Caco-2 (cell line): ENCODE results near the gene STAG3. TPM values are rescaled to one million over a fixed set of nuclear protein-coding genes. Genes with fewer than 3 reads are reported as not detected.

Experiments
- BruUV-seq: library from RNA; stranded (reverse); fragments of 400-500 nt; replicated peaks from 2 replicates; lab custom pipeline; 2021; lab: Mats Ljungman, UMichigan
- CTCF ChIA-PET: fragments of 300-600 bp; sonication (Branson Sonifier 250); formaldehyde crosslinking; loops from one replicate; lab custom pipeline; 2022; ENCODE audit warnings: antibody characterized with exemption; lab: Charles Lee
- POLR2A ChIA-PET: fragments of 300-600 bp; sonication (Branson Sonifier 250); formaldehyde crosslinking; loops from one replicate; lab custom pipeline; 2022; ENCODE audit warnings: antibody characterized with exemption; lab: Charles Lee
- DNase-seq, 2 experiments: peaks; one replicate each; pipeline versions ENCODE4 v3.0.0 to v3.0.0-alpha.2; 2020 to 2022
- H3K27me3 ChIP-seq: replicated peaks from 2 replicates; pipeline ENCODE4 v1.6.0; 2011; ENCODE audit warnings: low read length; ENCODE audit not compliant: control insufficient read depth, insufficient read depth
- H3K36me3 ChIP-seq: 2 replicates; pipeline ENCODE4 v1.5.1; 2011; ENCODE audit warnings: low read length; ENCODE audit not compliant: control insufficient read depth, insufficient read depth
- H3K4me1 ChIP-seq: fragments of 250-450 bp; sonication (Bioruptor Pico); 2 replicates; pipeline ENCODE4 v1.5.1; 2020; ENCODE audit warnings: mild to moderate bottlenecking
- H3K4me3 ChIP-seq: 2 replicates; pipeline ENCODE4 v1.5.1; 2011; ENCODE audit warnings: low read depth, mild to moderate bottlenecking, control low read depth, low read length
- H3K9me3 ChIP-seq: fragments of 250-450 bp; sonication (Bioruptor Pico); 2 replicates; pipeline ENCODE4 v1.5.1; 2020; ENCODE audit warnings: mild to moderate bottlenecking, moderate library complexity
- H3K27ac Mint-ChIP-seq: one replicate; pipeline ENCODE4 v1.8.0; 2022; ENCODE audit warnings: mixed read lengths; ENCODE audit not compliant: unreplicated experiment
- H3K27me3 Mint-ChIP-seq: one replicate; pipeline ENCODE4 v1.8.0; 2022; ENCODE audit warnings: mixed read lengths; ENCODE audit not compliant: insufficient read depth, unreplicated experiment
- H3K36me3 Mint-ChIP-seq: one replicate; pipeline ENCODE4 v1.8.0; 2022; ENCODE audit warnings: mild to moderate bottlenecking, mixed read lengths; ENCODE audit not compliant: insufficient read depth, unreplicated experiment
- H3K4me1 Mint-ChIP-seq: one replicate; pipeline ENCODE4 v1.8.0; 2022; ENCODE audit warnings: low read depth, mixed read lengths; ENCODE audit not compliant: unreplicated experiment
- H3K4me3 Mint-ChIP-seq: one replicate; pipeline ENCODE4 v1.8.0; 2022; ENCODE audit warnings: mild to moderate bottlenecking, moderate library complexity, mixed read lengths; ENCODE audit not compliant: unreplicated experiment
- H3K9me3 Mint-ChIP-seq: one replicate; pipeline ENCODE4 v1.8.0; 2022; ENCODE audit warnings: mixed read lengths; ENCODE audit not compliant: unreplicated experiment
- intact Hi-C: fragments of 100-400 bp; cut with micrococcal nuclease; formaldehyde crosslinking; loops from one replicate; pipeline ENCODE4 v1.10.0; 2022; ENCODE audit not compliant: unreplicated experiment
- total RNA-seq: library from RNA; stranded (reverse); gene quantifications from 2 replicates; pipeline ENCODE4 v1.2.3, GENCODE V29; 2022
- TF ChIP-seq, protein P1 (sequence below), 2 experiments: fragments of 200-600 bp in 1 of 2; IDR thresholded peaks; 1 replicate in 1 of 2; 2 replicates in 1 of 2; pipeline versions ENCODE4 v1.5.1 to v1.8.0; 2011 to 2022; ENCODE audit warnings: antibody characterized with exemption in 1 of 2, control low read depth in 1 of 2, inconsistent platforms in 1 of 2, low read depth in 1 of 2, low read length in 1 of 2, mild to moderate bottlenecking in 1 of 2, moderate library complexity in 1 of 2; ENCODE audit not compliant: insufficient read depth in 1 of 2, severe bottlenecking in 1 of 2, unreplicated experiment in 1 of 2

The STAG3 gene
- total RNA-seq, 1 experiment from 2014 or later = 1.3 TPM

- Histone ChIP-seq H3K4me1 (peaks cover 18% of the 10 kb centered on the region), H3K4me3 (no peak overlapping the region), H3K36me3 (no peaks in the 10 kb centered on the region; the same call in 1 of the 2 replicates), H3K9me3 (no peaks in the 10 kb centered on the region), H3K27me3 (no peaks in the 10 kb centered on the region)
- Mint-ChIP-seq H3K4me1 (peaks cover 15% of the 10 kb centered on the region), H3K9me3 (no peaks in the 10 kb centered on the region), H3K27me3 (no peaks in the 10 kb centered on the region), H3K36me3 (peaks cover 79% of the 10 kb centered on the region), H3K27ac (peak overlapping the region; percentile 90), H3K4me3 (peak overlapping the region; percentile 79)
- TF ChIP-seq, protein P1, sequence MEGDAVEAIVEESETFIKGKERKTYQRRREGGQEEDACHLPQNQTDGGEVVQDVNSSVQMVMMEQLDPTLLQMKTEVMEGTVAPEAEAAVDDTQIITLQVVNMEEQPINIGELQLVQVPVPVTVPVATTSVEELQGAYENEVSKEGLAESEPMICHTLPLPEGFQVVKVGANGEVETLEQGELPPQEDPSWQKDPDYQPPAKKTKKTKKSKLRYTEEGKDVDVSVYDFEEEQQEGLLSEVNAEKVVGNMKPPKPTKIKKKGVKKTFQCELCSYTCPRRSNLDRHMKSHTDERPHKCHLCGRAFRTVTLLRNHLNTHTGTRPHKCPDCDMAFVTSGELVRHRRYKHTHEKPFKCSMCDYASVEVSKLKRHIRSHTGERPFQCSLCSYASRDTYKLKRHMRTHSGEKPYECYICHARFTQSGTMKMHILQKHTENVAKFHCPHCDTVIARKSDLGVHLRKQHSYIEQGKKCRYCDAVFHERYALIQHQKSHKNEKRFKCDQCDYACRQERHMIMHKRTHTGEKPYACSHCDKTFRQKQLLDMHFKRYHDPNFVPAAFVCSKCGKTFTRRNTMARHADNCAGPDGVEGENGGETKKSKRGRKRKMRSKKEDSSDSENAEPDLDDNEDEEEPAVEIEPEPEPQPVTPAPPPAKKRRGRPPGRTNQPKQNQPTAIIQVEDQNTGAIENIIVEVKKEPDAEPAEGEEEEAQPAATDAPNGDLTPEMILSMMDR (IDR thresholded peaks at IDR 0.05; ENCODE audit: insufficient read depth in 1 of 2, low read depth in 1 of 2, low read length in 1 of 2, severe bottlenecking in 1 of 2, unreplicated experiment in 1 of 2) = no peak
- no TSS peak for BruUV-seq
- intact Hi-C loops = no loop called here
- DNase-seq = no peak
- ChIA-PET POLR2A (interaction anchor here (0.8 kb wide), 1 partner anchor 115 kb away, joined by 3 read pairs; no protein-coding TSS in a partner anchor), CTCF (no interaction called here)
Measured at GRCh38 chr7:100156331-100157068, 21.2 kb upstream of the STAG3 start.

- no peaks in the 10 kb centered on the region for H3K9me3 Mint-ChIP-seq
- H3K27ac Mint-ChIP-seq = peak overlapping the region; percentile 90
- DNase-seq = no peak
- no peaks in the 10 kb centered on the region for H3K27me3 Mint-ChIP-seq
- Histone ChIP-seq H3K9me3 (no peaks in the 10 kb centered on the region), H3K4me3 (no peak overlapping the region), H3K36me3 (no peaks in the 10 kb centered on the region; the same call in 1 of the 2 replicates), H3K4me1 (peaks cover 18% of the 10 kb centered on the region), H3K27me3 (no peaks in the 10 kb centered on the region)
- peaks cover 15% of the 10 kb centered on the region for H3K4me1 Mint-ChIP-seq
- H3K36me3 Mint-ChIP-seq = peaks cover 74% of the 10 kb centered on the region
- H3K4me3 Mint-ChIP-seq = peak overlapping the region; percentile 79
- POLR2A ChIA-PET = interaction anchor here (0.8 to 1.4 kb wide), 3 partner anchors 8 to 115 kb away, joined by 3 to 7 read pairs (median 5); partner anchors contain the start of genes GAL3ST4 and LAMTOR4
- no TSS peak for BruUV-seq
- CTCF ChIA-PET = interaction anchor here (0.6 kb wide), 1 partner anchor 10 kb away, joined by 3 read pairs; no protein-coding TSS in a partner anchor
- TF ChIP-seq, protein P1 (IDR thresholded peaks at IDR 0.05; ENCODE audit: insufficient read depth in 1 of 2, low read depth in 1 of 2, low read length in 1 of 2, severe bottlenecking in 1 of 2, unreplicated experiment in 1 of 2) = no peak
- intact Hi-C loops = no loop called here
Measured at GRCh38 chr7:100157069-100157333, 20.7 kb upstream of the STAG3 start.

DNA sequence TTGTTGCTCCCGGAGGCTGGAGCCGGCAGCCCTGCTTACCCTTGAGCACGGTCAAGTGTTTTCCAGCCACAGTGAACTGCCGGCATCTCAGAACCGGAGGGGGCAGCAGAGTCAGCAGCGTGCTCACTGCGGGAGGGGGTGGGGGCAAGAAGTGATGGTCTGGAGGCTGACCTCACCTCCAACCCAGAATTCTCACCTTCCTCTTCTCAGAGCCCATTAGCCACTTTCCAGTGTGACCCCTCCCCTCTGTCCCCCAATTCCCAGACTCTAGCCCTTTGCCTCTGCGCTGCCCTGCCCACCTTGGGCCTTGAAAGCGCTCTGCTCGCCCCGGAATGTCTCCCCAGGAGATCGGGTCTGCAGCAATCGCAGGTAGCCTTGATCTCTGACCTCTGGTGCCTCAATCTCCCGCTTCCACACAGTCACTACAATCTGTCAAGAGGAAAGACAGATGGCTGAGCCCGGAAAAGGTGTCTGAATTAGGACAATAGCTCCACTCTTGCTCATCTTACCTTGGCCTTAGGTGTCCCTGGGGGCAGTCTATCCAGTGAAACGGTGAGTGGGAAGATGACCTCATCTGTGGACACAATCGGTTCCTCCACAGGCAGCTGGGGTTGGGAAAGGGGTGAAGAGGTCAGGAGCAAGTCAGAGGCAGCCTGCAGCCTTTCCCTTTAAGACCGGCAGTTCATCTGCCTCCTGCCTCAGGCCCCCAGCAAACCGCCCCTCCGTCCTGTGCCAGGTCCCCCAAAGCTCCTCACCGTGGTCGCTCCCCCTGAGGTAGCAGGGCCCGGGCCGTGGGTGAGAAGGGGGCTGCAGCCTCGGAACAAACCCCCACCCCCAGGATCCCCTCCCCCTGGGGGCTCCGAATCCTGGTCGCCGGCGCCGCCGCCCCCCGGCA is 20.1 kb upstream of the STAG3 start:
- ChIA-PET CTCF (interaction anchor here (0.6 kb wide), 1 partner anchor 10 kb away, joined by 3 read pairs; no protein-coding TSS in a partner anchor), POLR2A (interaction anchor here (0.9 to 1.4 kb wide), 3 partner anchors 9 to 20 kb away, joined by 4 to 7 read pairs (median 5); partner anchors contain the start of genes GAL3ST4, GPC2, LAMTOR4 and STAG3)
- H3K4me3 Mint-ChIP-seq = peak overlapping the region; percentile 79
- H3K36me3 ChIP-seq = no peaks in the 10 kb centered on the region; the same call in 1 of the 2 replicates
- DNase-seq = peak; percentile 75 to 82
- peak overlapping the region; percentile 90 for H3K27ac Mint-ChIP-seq
- intact Hi-C loops = loop anchor here (1.0 kb wide), 1 partner anchor 9 kb away; the partner anchor contains the start of gene LAMTOR4
- H3K27me3 Mint-ChIP-seq = no peaks in the 10 kb centered on the region
- no peaks in the 10 kb centered on the region for H3K9me3 ChIP-seq
- peak overlapping the region; percentile 87 for H3K4me3 ChIP-seq
- H3K4me1 ChIP-seq = peaks cover 18% of the 10 kb centered on the region
- peaks cover 17% of the 10 kb centered on the region for H3K4me1 Mint-ChIP-seq
- TF ChIP-seq, protein P1 (IDR thresholded peaks at IDR 0.05; ENCODE audit: insufficient read depth in 1 of 2, low read depth in 1 of 2, low read length in 1 of 2, severe bottlenecking in 1 of 2, unreplicated experiment in 1 of 2) = no peak
- H3K9me3 Mint-ChIP-seq = no peaks in the 10 kb centered on the region
- no peaks in the 10 kb centered on the region for H3K27me3 ChIP-seq
- TSS peak; percentile 39 for BruUV-seq
- H3K36me3 Mint-ChIP-seq = peaks cover 69% of the 10 kb centered on the region
